Glutamatergic neuron (in vitro differentiated cells): ENCODE data around the gene SAMD4A. TPM values are rescaled to one million over a fixed set of nuclear protein-coding genes. Genes with fewer than 3 reads are reported as not detected.

Source experiments
- DNase-seq: peaks from one replicate; pipeline ENCODE4 v3.0.0; 2022
- H3K27ac Mint-ChIP-seq: one replicate; pipeline ENCODE4 v1.8.0; 2020; ENCODE audit warnings: mild to moderate bottlenecking, mixed read lengths, inconsistent platforms; ENCODE audit not compliant: unreplicated experiment
- H3K27me3 Mint-ChIP-seq: one replicate; pipeline ENCODE4 v1.8.0; 2020; ENCODE audit warnings: mild to moderate bottlenecking, moderate library complexity, mixed read lengths, inconsistent platforms; ENCODE audit not compliant: unreplicated experiment
- H3K36me3 Mint-ChIP-seq: one replicate; pipeline ENCODE4 v1.8.0; 2020; ENCODE audit warnings: mild to moderate bottlenecking, mixed read lengths, inconsistent platforms; ENCODE audit not compliant: unreplicated experiment
- H3K4me1 Mint-ChIP-seq: one replicate; pipeline ENCODE4 v1.8.0; 2020; ENCODE audit warnings: mild to moderate bottlenecking, low read depth, mixed read lengths, inconsistent platforms; ENCODE audit not compliant: unreplicated experiment
- H3K4me3 Mint-ChIP-seq: one replicate; pipeline ENCODE4 v1.8.0; 2020; ENCODE audit warnings: mild to moderate bottlenecking, mixed read lengths, inconsistent platforms; ENCODE audit not compliant: unreplicated experiment
- H3K9me3 Mint-ChIP-seq: one replicate; pipeline ENCODE4 v1.8.0; 2020; ENCODE audit warnings: mild to moderate bottlenecking, moderate library complexity, mixed read lengths, inconsistent platforms; ENCODE audit not compliant: unreplicated experiment
- CTCF ChIP-seq: fragments of 200-600 bp; sonication (generic); IDR thresholded peaks from one replicate; pipeline ENCODE4 v1.5.0; 2021; ENCODE audit not compliant: partially characterized antibody, unreplicated experiment
- total RNA-seq: library from RNA; stranded (reverse); fragmentation: NEBNext Ultra II Directional; extraction: Animal tissue kit (Norgen Biotek cat#: 25700); gene quantifications from one replicate; pipeline ENCODE4 v1.2.1, GENCODE V29; 2021; ENCODE audit not compliant: unreplicated experiment

Gene SAMD4A
- total RNA-seq, 1 donor from 2014 or later = 0.56 TPM

DNA sequence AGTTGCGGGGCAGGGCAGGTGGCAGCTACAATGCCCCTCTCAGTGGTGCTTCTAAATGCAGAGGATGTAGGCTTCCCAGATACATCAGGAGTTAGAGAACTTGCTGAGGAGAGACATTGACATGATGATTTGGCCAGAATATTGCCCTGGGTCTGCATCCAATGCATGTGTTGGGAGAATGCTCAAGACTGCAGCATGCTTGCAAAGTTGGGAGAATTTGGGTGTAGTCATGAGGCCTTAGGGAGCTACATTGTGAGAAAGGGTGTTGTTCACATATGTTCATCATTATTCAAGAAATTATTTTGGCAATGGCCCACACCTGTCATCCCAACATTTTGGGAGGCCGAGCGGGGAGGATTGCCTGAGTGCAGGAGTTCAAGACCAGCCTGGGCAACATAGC is 149.9 kb downstream of the SAMD4A start:
- DNase-seq = no peak
- Mint-ChIP-seq H3K27me3 (no peaks in the 10 kb centered on the region), H3K27ac (no peak overlapping the region), H3K4me3 (no peak overlapping the region), H3K4me1 (no peaks in the 10 kb centered on the region), H3K36me3 (no peaks in the 10 kb centered on the region), H3K9me3 (no peaks in the 10 kb centered on the region)
- no peak for TF ChIP-seq CTCF

DNA sequence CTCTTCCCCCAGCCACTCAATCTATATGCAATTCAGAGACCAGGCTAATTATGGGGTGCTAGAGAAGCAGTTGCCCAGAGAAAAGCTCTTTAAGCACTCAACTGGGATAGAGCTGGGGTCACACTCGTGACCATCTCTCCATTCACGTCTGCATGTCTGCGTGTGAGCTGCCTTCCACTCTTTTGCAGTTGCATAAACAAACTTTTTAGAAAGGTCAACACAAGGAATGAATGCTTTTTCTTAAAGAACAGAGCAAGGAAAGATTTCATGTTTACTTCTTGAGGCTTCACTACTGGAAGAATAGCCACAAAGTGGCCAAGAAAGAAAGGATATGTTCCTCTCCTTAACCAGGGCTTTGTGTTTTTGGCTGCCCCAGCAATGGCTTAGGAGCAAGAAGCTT is 151.1 kb downstream of the SAMD4A start:
- Mint-ChIP-seq H3K27me3 (no peaks in the 10 kb centered on the region), H3K4me1 (no peaks in the 10 kb centered on the region), H3K9me3 (no peaks in the 10 kb centered on the region), H3K27ac (no peak overlapping the region), H3K4me3 (no peak overlapping the region), H3K36me3 (no peaks in the 10 kb centered on the region)
- no peak for DNase-seq
- no peak for TF ChIP-seq CTCF

DNA sequence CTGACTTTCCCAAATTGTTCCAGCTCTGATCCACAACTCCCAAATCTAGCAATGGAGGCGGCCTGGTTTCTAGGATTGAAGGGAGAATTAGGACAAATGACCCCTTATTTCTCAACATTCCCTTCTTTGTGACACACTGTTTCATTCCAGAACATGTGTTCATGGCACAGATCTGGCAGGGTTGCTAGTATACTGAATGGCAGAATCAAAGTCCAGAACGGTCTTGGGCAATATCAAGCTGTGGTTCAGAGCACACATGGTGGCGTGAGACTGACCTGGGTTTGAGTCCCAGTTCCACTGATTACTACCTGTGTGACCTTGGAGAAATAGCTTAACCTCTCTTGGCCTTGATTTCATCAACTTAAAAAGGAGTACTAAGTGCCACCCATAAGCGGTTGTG is 152.5 kb downstream of the SAMD4A start:
- Mint-ChIP-seq H3K9me3 (no peaks in the 10 kb centered on the region), H3K27me3 (no peaks in the 10 kb centered on the region), H3K4me3 (no peak overlapping the region), H3K36me3 (no peaks in the 10 kb centered on the region), H3K4me1 (no peaks in the 10 kb centered on the region), H3K27ac (no peak overlapping the region)
- no peak for TF ChIP-seq CTCF
- no peak for DNase-seq

DNA sequence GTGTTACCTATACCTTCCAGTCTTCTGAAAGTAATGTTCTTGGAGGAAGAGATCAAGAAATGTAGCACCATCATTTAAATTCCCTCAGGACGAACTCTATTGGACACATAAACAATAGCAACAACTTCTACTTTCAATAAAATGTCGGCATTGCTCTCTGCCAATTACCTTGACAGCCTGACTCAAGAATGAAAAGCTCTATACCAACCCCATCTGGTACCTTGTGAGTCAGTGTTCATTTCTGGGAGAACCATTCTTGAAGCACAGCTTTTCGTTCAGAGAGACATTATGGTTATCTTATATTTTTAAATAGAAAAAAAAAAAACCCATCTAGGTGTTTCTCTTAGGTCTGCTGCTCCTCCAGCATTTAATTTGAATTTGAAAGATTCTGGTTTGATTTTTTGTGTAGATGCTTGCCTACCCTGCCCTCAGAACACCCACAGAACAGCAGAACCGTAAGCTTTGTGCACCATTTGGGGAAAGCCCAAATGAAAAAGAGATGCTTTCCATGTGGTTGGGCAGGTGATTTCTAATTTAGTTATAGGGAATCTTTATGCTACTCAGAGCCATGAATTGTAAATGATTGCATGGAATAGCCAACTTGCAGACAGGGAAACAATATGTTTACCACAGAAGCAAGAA is 156.0 kb downstream of the SAMD4A start:
- H3K4me1 Mint-ChIP-seq = no peaks in the 10 kb centered on the region
- H3K27me3 Mint-ChIP-seq = no peaks in the 10 kb centered on the region
- DNase-seq = no peak
- H3K9me3 Mint-ChIP-seq = no peaks in the 10 kb centered on the region
- H3K4me3 Mint-ChIP-seq = no peak overlapping the region
- no peak overlapping the region for H3K27ac Mint-ChIP-seq
- H3K36me3 Mint-ChIP-seq = no peaks in the 10 kb centered on the region
- TF ChIP-seq CTCF = no peak

- Mint-ChIP-seq H3K27ac (no peak overlapping the region), H3K36me3 (no peaks in the 10 kb centered on the region), H3K9me3 (no peaks in the 10 kb centered on the region), H3K27me3 (no peaks in the 10 kb centered on the region), H3K4me3 (no peak overlapping the region), H3K4me1 (no peaks in the 10 kb centered on the region)
- DNase-seq = no peak
- no peak for TF ChIP-seq CTCF
These were observed 157.2 kb downstream of the SAMD4A start for GRCh38 chr14:54724123-54724522.
